Measurements from ENCODE around the gene UBAC2.
"Not testable (repeated sequence)": the region's sequence is repeated elsewhere in the genome, so short reads cannot be mapped to it uniquely, and the experiment has no call there.

The UBAC2 gene

DNA sequence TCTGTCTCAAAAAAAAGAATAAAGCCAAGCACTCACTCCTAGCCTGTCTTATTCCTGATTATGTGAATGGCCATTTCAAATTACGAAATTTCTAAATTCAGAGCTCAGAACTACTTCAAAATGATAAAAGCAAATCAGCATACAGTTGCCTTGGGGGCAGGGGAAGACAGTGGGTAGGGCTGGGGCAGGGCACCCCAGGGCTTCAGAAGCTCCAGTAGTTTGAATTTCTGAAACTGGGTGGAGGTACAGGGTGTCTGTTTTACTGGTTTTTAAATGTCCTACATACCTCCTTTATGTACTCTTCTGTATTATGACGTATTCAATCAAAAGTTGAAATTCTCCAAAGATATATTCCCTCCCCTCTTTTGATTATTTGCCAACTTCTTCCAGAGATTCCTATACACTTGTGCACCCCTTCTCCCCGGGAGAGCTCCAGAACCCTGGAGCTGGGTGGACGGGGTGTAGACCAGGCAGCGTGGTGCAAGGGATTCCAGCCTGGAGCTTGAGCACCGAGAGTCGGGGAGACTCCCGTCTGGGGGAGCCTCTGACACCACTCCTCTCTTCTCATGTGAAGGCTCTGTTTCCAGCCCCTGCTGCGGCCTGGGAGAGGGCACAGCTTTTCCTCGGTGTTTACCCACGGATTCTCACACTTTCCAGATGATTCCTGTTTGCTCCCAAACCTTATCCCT lies 191.3 kb downstream of the UBAC2 start:
- no peak for TF ChIP-seq CTCF (conservative IDR thresholded peaks at IDR 0.05; ENCODE audit: low read length)
- DNase-seq (ENCODE audit: low read depth) = no peak
- H3K4me3 ChIP-seq (ENCODE audit: low read length) = no peak overlapping the region

DNA sequence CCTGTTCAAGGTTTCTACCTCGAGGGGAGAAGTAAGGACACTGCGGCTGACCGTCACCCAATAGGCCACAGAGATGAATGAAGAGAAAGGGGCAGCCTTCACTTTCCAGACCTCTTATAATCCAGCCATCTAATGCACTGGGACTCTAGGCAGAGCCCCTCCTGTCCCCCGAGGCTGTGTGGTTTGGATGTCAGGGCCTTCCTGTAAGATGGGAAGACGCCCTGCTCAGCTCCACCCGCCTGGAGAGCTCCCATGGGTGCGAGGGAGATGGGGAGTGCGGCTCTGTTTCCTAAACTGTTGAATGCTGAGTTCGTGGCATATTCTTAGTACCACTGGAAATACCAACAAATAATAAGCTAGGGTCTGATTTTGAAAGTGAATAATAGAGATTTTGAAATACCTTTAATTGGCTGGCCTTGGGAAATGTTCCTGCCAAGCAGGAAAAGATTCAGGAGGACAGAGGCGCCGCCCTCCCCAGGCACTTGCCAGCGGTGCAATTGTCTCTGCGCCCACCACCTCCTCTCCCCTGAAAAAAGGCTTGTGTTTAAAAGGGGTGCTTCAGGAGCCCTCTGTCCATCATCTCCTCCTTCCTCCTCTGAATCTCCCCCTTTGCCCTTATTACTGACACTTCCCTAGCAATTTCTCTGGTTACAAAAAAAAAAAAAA lies 191.9 kb downstream of the UBAC2 start:
- TF ChIP-seq CTCF (conservative IDR thresholded peaks at IDR 0.05; ENCODE audit: low read length) = no peak
- H3K4me3 ChIP-seq (ENCODE audit: low read length) = no peak overlapping the region
- no peak for DNase-seq (ENCODE audit: low read depth)

DNA sequence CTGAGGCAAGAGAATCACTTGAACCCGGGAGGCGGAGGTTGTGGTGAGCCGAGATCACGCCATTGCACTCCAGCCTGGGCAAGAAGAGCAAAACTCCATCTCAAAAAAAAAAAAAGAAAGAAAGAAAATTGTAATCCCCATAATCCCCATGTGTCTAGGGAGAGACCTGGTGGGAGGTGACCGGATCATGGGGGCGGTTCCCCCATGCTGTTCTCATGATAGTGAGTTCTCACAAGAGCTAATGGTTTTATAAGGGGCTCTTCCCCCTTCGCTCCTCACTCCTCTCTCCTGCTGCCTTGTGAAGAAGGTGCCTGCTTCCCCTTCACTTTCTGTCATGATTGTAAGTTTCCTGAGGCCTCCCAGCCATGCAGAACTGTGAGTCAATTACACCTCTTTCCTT lies 192.7 kb downstream of the UBAC2 start:
- not testable (repeated sequence) for H3K4me3 ChIP-seq (ENCODE audit: low read length); DNase-seq (ENCODE audit: low read depth)

GRCh38 chr13:99393791-99394735 lies 193.4 kb downstream of the UBAC2 start:
- DNase-seq (ENCODE audit: low read depth) = no peak
- no peak for TF ChIP-seq CTCF (conservative IDR thresholded peaks at IDR 0.05; ENCODE audit: low read length)
- H3K4me3 ChIP-seq (ENCODE audit: low read length) = no peak overlapping the region

DNA sequence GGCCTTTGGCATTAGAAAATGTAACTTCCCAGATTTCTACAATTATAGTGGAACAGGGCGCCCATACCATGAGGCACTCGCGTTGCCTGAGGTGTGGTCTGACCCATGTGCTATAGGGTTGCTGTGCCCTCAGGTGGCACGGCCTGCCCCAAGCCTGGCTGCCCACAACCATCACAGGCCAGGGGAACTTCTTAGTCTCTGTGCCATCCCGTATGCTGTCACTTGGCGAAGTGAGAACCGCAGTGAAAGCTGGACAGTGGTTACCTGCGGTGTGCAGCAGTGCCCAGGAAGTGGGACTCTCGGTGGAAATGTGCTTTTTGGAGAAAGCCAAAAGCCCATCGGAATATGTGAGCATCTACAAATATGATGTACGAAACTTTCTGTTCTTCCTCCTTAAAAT lies 194.8 kb downstream of the UBAC2 start:
- TF ChIP-seq CTCF (conservative IDR thresholded peaks at IDR 0.05; ENCODE audit: low read length) = no peak
- DNase-seq (ENCODE audit: low read depth) = no peak
- H3K4me3 ChIP-seq (ENCODE audit: low read length) = no peak overlapping the region

DNA sequence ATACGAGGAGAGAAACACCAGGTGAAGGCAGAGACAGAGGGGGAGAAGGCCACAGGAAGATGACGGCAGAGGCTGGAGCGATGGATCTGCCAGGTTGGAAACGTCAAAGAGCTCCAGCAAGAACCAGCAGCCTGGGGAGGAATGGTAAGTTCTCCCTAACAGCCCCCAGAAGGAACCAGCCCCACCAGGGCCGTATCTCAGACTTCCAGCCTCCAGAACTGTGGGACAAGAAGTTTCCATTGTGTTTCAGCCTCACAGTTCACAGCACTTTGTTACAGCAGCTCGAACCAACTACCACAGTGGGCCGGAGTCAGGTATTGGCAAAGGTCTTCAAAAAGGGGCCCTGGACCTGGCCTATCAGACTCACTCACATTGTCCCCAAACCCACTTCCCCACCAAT lies 195.8 kb downstream of the UBAC2 start:
- H3K4me3 ChIP-seq (ENCODE audit: low read length) = no peak overlapping the region
- no peak for DNase-seq (ENCODE audit: low read depth)
- no peak for TF ChIP-seq CTCF (conservative IDR thresholded peaks at IDR 0.05; ENCODE audit: low read length)

DNA sequence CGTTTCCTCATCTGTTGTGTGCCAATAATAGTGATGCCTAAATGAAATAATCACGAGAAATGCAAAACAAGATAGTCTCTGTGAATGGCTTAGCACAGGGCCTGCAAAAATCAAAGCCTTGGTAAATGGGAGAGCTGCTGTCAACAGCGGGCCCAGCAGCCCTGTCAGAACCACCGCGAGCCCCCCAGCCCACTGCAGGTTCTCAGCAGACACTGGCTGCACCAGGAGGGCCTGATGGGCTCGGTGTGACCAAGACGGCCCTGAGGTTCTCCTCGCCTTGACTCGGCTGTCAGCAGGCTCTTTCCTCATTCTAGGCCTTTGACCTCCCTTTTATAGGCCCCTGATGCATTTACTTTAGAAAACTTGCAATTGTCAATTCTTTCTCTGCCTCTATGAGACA lies 197.4 kb downstream of the UBAC2 start:
- H3K4me3 ChIP-seq (ENCODE audit: low read length) = no peak overlapping the region
- TF ChIP-seq CTCF (conservative IDR thresholded peaks at IDR 0.05; ENCODE audit: low read length) = no peak
- DNase-seq (ENCODE audit: low read depth) = no peak

Measured in AG10803 (cell line).